NCI-H2029 treated with DMSO at 0.1 percent for 48 hours (cell line): ENCODE measurements around the gene PANX2.

Experiments
- DNase-seq: peaks from one replicate; lab custom pipeline; 2025; lab: John Stamatoyannopoulos, UW

Gene PANX2

GRCh38 chr22:50216055-50216683 is 45.6 kb downstream of the PANX2 start:
- DNase-seq = no peak

GRCh38 chr22:50216684-50217520 is 46.4 kb downstream of the PANX2 start:
- DNase-seq = no peak

GRCh38 chr22:50217543-50218152 is 47.1 kb downstream of the PANX2 start:
- no peak for DNase-seq

- DNase-seq = no peak
Measured at GRCh38 chr22:50218153-50218995, 47.8 kb downstream of the PANX2 start.

GRCh38 chr22:50218996-50219727 is 48.6 kb downstream of the PANX2 start:
- peak; percentile 57 for DNase-seq

- no peak for DNase-seq
Measured at GRCh38 chr22:50219800-50220602, 49.5 kb downstream of the PANX2 start.

GRCh38 chr22:50220603-50221409 is 50.3 kb downstream of the PANX2 start:
- no peak for DNase-seq

- DNase-seq = no peak
Measured at GRCh38 chr22:50221410-50222300, 51.1 kb downstream of the PANX2 start.

- DNase-seq = no peak
Measured at GRCh38 chr22:50222508-50222907, 52.0 kb downstream of the PANX2 start.

GRCh38 chr22:50224071-50224470 is 53.5 kb downstream of the PANX2 start:
- no peak for DNase-seq

GRCh38 chr22:50225200-50225969 is 54.9 kb downstream of the PANX2 start:
- no peak for DNase-seq

GRCh38 chr22:50226063-50226874 is 55.7 kb downstream of the PANX2 start:
- DNase-seq = no peak

GRCh38 chr22:50226875-50227165 is 56.3 kb downstream of the PANX2 start:
- DNase-seq = no peak

GRCh38 chr22:50227579-50228215 is 57.2 kb downstream of the PANX2 start:
- no peak for DNase-seq

GRCh38 chr22:50228366-50228765 is 57.8 kb downstream of the PANX2 start:
- DNase-seq = no peak

GRCh38 chr22:50229370-50229769 is 58.8 kb downstream of the PANX2 start:
- DNase-seq = no peak
